Neural cell (in vitro differentiated cells): Measurements from ENCODE around the gene SLC17A2. TPM values are rescaled to one million over a fixed set of nuclear protein-coding genes. Genes with fewer than 3 reads are reported as not detected.

ENCODE experiments used
- H2AFZ ChIP-seq: fragments of 200-600, 300-800 bp; sonication (generic), shearing (Covaris generic); 2 replicates; pipeline ENCODE4 v1.6.0; 2014; ENCODE audit warnings: low read depth, mild to moderate bottlenecking, antibody characterized with exemption, low read length, moderate library complexity
- H3F3A ChIP-seq: fragments of 200-600 bp; shearing (Covaris generic); 2 replicates; pipeline ENCODE4 v1.6.1; 2016; ENCODE audit warnings: mild to moderate bottlenecking, moderate library complexity, mixed read lengths, antibody characterized with exemption, low read length; ENCODE audit not compliant: insufficient read depth, poor library complexity, severe bottlenecking
- H3K27ac ChIP-seq: fragments of 200-600, 300-800 bp; sonication (generic), shearing (Covaris generic); 2 replicates; pipeline ENCODE4 v1.5.1; 2014; ENCODE audit warnings: mild to moderate bottlenecking, low read length, moderate library complexity
- H3K27me3 ChIP-seq: fragments of 300-800, 200-600 bp; sonication (generic), shearing (Covaris generic); 2 replicates; pipeline ENCODE4 v1.6.0; 2014; ENCODE audit warnings: mild to moderate bottlenecking, low read depth, low read length, moderate library complexity; ENCODE audit not compliant: insufficient read depth
- H3K36me3 ChIP-seq: fragments of 300-800, 200-600 bp; sonication (generic), shearing (Covaris generic); 2 replicates; pipeline ENCODE4 v1.5.1; 2014; ENCODE audit warnings: mild to moderate bottlenecking, antibody characterized with exemption, low read length, moderate library complexity; ENCODE audit not compliant: insufficient read depth
- H3K4me2 ChIP-seq: fragments of 300-800, 200-600 bp; sonication (generic), shearing (Covaris generic); 2 replicates; pipeline ENCODE4 v1.6.0; 2014; ENCODE audit warnings: mild to moderate bottlenecking, low read length
- H3K4me3 ChIP-seq: fragments of 300-800, 200-600 bp; sonication (generic), shearing (Covaris generic); 2 replicates; pipeline ENCODE4 v1.5.1; 2014; ENCODE audit warnings: mild to moderate bottlenecking, low read length, moderate library complexity
- H3K79me2 ChIP-seq: fragments of 200-600 bp; shearing (Covaris generic); replicated peaks from 2 replicates; pipeline ENCODE4 v1.6.0; 2014; ENCODE audit warnings: mild to moderate bottlenecking, low read length, moderate library complexity; ENCODE audit not compliant: insufficient read depth
- H3K9ac ChIP-seq: fragments of 300-800, 200-600 bp; sonication (generic), shearing (Covaris generic); 2 replicates; pipeline ENCODE4 v1.6.1; 2016; ENCODE audit warnings: mild to moderate bottlenecking, low read length, mixed read lengths
- H3K9me2 ChIP-seq: fragments of 200-600 bp; shearing (Covaris generic); 2 replicates; pipeline ENCODE4 v1.6.1; 2016; ENCODE audit warnings: mild to moderate bottlenecking, low read length, mixed read lengths; ENCODE audit not compliant: insufficient read depth
- H3K9me3 ChIP-seq: fragments of 200-600, 300-800 bp; sonication (generic), shearing (Covaris generic); 2 replicates; pipeline ENCODE4 v1.6.1; 2016; ENCODE audit warnings: mild to moderate bottlenecking, mixed run types, low read length, moderate library complexity, mixed read lengths
- H4K20me1 ChIP-seq: fragments of 200-600 bp; shearing (Covaris generic); 2 replicates; pipeline ENCODE4 v1.6.1; 2016; ENCODE audit warnings: mild to moderate bottlenecking, mixed run types; ENCODE audit not compliant: insufficient read depth
- EP300 ChIP-seq: fragments of 450-650 bp; conservative IDR thresholded peaks from 2 replicates; pipeline ENCODE4 v1.6.1; 2014; ENCODE audit warnings: antibody characterized with exemption, mild to moderate bottlenecking, moderate library complexity; ENCODE audit not compliant: poor library complexity, severe bottlenecking
- EZH2 ChIP-seq: fragments of 200-600, 300-800 bp; shearing (Covaris generic), sonication (generic); IDR thresholded peaks from 2 replicates; pipeline ENCODE4 v1.6.1; 2014; ENCODE audit warnings: antibody characterized with exemption, low read length, borderline replicate concordance, mild to moderate bottlenecking; ENCODE audit not compliant: insufficient read depth, poor library complexity, severe bottlenecking
- MXI1 ChIP-seq: fragments of 450-650 bp; conservative IDR thresholded peaks from 2 replicates; pipeline ENCODE4 v1.6.1; 2014; ENCODE audit warnings: antibody characterized with exemption, mild to moderate bottlenecking; ENCODE audit not compliant: poor library complexity, severe bottlenecking
- POLR2AphosphoS5 ChIP-seq: IDR thresholded peaks from 2 replicates; pipeline ENCODE4 v1.6.1; 2012
- RAD21 ChIP-seq: fragments of 450-650 bp; conservative IDR thresholded peaks from 2 replicates; pipeline ENCODE4 v1.6.1; 2014; ENCODE audit warnings: antibody characterized with exemption, mild to moderate bottlenecking, moderate library complexity
- TAF1 ChIP-seq: IDR thresholded peaks from 2 replicates; pipeline ENCODE4 v1.6.1; 2012; ENCODE audit warnings: low read depth
- polyA plus RNA-seq: library from polyadenylated mRNA; depleted of rRNA; stranded (reverse); fragments of >200 nt; gene quantifications from 2 replicates; pipeline ENCODE4 v1.2.3, GENCODE V29; 2014
- TF ChIP-seq, protein P1 (sequence below): fragments of 450-650 bp; IDR thresholded peaks from 2 replicates; pipeline ENCODE4 v1.5.1; 2014; ENCODE audit warnings: antibody characterized with exemption, mild to moderate bottlenecking, moderate library complexity; ENCODE audit not compliant: poor library complexity, severe bottlenecking
- TF ChIP-seq, protein P2 (sequence below): IDR thresholded peaks from 2 replicates; pipeline ENCODE4 v1.6.1; 2012; ENCODE audit warnings: borderline replicate concordance

SLC17A2 gene
- polyA plus RNA-seq, 1 donor from 2014 or later = not detected

DNA sequence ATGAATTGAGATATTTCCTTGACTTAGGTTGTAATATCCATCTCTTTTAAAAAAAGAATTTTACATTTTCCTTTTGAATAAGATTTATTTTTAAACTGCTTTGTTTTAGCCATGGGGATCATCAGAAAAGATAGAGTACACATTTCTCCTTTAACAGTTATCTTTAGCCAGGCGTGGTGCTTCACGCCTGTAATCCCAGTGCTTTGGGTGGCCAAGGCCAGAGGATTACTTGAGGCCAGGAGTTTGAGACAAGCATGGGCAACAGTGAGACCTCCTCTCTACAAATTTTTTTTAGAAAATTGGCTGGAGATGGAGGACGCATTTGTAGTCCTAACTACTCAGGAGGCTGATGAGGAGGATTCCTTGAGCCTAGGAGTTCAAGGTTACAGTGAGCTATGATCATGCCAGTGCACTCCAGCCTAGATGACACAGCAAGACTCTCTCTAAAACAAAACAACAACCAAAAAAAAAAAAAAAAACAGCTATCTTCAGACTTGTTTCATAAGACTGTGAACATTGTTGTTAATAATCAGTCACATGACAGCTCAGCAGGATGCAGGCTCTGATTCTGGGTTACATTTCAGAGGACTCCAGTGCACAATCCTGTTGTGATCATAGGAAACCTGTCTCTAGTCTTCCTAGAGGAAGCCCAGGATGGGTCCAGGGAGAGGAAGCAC lies 54.4 kb downstream of the SLC17A2 start:
- no peak overlapping the region for H3K4me3 ChIP-seq
- no peaks in the 10 kb centered on the region for H3F3A ChIP-seq
- no peak for TF ChIP-seq TAF1
- TF ChIP-seq POLR2AphosphoS5 = peak; percentile 12
- TF ChIP-seq, protein P1, sequence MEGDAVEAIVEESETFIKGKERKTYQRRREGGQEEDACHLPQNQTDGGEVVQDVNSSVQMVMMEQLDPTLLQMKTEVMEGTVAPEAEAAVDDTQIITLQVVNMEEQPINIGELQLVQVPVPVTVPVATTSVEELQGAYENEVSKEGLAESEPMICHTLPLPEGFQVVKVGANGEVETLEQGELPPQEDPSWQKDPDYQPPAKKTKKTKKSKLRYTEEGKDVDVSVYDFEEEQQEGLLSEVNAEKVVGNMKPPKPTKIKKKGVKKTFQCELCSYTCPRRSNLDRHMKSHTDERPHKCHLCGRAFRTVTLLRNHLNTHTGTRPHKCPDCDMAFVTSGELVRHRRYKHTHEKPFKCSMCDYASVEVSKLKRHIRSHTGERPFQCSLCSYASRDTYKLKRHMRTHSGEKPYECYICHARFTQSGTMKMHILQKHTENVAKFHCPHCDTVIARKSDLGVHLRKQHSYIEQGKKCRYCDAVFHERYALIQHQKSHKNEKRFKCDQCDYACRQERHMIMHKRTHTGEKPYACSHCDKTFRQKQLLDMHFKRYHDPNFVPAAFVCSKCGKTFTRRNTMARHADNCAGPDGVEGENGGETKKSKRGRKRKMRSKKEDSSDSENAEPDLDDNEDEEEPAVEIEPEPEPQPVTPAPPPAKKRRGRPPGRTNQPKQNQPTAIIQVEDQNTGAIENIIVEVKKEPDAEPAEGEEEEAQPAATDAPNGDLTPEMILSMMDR = no peak
- TF ChIP-seq, protein P2, sequence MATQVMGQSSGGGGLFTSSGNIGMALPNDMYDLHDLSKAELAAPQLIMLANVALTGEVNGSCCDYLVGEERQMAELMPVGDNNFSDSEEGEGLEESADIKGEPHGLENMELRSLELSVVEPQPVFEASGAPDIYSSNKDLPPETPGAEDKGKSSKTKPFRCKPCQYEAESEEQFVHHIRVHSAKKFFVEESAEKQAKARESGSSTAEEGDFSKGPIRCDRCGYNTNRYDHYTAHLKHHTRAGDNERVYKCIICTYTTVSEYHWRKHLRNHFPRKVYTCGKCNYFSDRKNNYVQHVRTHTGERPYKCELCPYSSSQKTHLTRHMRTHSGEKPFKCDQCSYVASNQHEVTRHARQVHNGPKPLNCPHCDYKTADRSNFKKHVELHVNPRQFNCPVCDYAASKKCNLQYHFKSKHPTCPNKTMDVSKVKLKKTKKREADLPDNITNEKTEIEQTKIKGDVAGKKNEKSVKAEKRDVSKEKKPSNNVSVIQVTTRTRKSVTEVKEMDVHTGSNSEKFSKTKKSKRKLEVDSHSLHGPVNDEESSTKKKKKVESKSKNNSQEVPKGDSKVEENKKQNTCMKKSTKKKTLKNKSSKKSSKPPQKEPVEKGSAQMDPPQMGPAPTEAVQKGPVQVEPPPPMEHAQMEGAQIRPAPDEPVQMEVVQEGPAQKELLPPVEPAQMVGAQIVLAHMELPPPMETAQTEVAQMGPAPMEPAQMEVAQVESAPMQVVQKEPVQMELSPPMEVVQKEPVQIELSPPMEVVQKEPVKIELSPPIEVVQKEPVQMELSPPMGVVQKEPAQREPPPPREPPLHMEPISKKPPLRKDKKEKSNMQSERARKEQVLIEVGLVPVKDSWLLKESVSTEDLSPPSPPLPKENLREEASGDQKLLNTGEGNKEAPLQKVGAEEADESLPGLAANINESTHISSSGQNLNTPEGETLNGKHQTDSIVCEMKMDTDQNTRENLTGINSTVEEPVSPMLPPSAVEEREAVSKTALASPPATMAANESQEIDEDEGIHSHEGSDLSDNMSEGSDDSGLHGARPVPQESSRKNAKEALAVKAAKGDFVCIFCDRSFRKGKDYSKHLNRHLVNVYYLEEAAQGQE = no peak
- no peaks in the 10 kb centered on the region for H3K27me3 ChIP-seq
- H3K36me3 ChIP-seq = no peaks in the 10 kb centered on the region
- no peak overlapping the region for H3K27ac ChIP-seq
- no peaks in the 10 kb centered on the region for H4K20me1 ChIP-seq
- H3K4me2 ChIP-seq = no peak overlapping the region
- no peaks in the 10 kb centered on the region for H3K79me2 ChIP-seq
- no peak overlapping the region for H3K9ac ChIP-seq
- no peaks in the 10 kb centered on the region for H3K9me3 ChIP-seq
- no peak overlapping the region for H2AFZ ChIP-seq
- H3K9me2 ChIP-seq = no peaks in the 10 kb centered on the region

DNA sequence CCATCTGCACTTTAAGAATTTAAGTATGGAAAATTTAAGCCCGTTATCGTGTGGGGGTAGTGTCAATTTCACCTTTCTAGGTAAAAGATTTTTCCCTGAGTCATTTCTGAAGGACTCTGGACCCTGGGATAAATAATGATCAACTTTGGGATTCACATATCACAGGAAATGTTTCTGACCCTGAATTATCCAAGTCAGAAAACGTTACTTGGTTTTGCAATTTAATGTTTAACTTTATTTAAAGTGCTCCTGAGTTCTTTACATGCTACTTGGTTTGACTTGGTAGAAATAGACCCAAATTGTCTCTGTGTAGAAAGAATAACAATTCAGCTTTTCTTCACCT lies 55.0 kb downstream of the SLC17A2 start:
- H3K36me3 ChIP-seq = no peaks in the 10 kb centered on the region
- H4K20me1 ChIP-seq = no peaks in the 10 kb centered on the region
- H3F3A ChIP-seq = no peaks in the 10 kb centered on the region
- H3K79me2 ChIP-seq = no peaks in the 10 kb centered on the region
- H3K27me3 ChIP-seq = no peaks in the 10 kb centered on the region
- TF ChIP-seq MXI1 (no peak), EZH2 (no peak), EP300 (no peak)
- no peaks in the 10 kb centered on the region for H3K9me2 ChIP-seq
- H3K27ac ChIP-seq = no peak overlapping the region
- no peak overlapping the region for H3K9ac ChIP-seq
- H2AFZ ChIP-seq = no peak overlapping the region
- H3K4me3 ChIP-seq = no peak overlapping the region
- no peaks in the 10 kb centered on the region for H3K9me3 ChIP-seq
- no peak overlapping the region for H3K4me2 ChIP-seq

DNA sequence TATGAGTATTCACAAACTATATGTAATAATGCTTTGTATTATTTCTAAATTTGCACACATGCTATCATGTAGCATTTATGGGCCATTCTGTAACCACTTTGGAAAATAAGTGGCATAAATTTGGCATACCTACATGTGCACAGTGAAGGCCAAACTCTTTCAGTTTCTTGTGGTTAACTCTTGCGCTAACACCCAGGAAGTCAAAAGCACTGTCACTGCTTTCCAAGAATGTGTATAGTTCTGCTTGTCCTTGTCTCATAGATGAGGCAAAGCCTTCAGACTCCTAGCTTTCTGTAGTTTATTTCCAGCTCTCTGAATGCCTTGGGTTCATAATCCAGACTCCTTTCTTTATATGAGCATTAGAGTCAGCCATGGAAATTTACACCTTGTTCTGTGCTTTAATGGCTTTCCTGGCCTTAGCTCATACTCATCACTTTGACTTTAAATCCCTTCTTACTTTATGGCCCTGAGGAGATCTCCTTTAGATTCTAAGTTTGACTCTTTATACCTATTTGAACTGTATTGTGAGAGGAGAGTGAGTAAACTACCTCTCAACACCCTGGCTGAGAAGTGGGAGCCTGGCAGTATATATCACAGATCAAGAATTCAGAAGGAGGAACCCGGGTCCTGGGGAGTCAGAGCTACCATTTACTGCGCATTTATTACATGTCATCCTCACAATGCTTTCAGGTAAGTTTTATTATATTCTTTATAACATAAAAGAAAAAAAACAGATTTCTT lies 55.5 kb downstream of the SLC17A2 start:
- Histone ChIP-seq H2AFZ (no peak overlapping the region), H3K9me2 (no peaks in the 10 kb centered on the region), H3K4me3 (no peak overlapping the region), H4K20me1 (no peaks in the 10 kb centered on the region), H3F3A (no peaks in the 10 kb centered on the region), H3K79me2 (no peaks in the 10 kb centered on the region), H3K27me3 (no peaks in the 10 kb centered on the region), H3K27ac (no peak overlapping the region), H3K9ac (no peak overlapping the region), H3K4me2 (no peak overlapping the region), H3K9me3 (no peaks in the 10 kb centered on the region), H3K36me3 (no peaks in the 10 kb centered on the region)
- TF ChIP-seq MXI1 = no peak
- no peak for TF ChIP-seq RAD21
- no peak for TF ChIP-seq TAF1
- no peak for TF ChIP-seq POLR2AphosphoS5
- no peak for TF ChIP-seq EZH2
